CD1c-positive myeloid dendritic cell (primary cell): ENCODE data around the gene PPM1B.
"Not testable (repeated sequence)": the region's sequence is repeated elsewhere in the genome, so short reads cannot be mapped to it uniquely, and the experiment has no call there.

Experiments
- DNase-seq: peaks from one replicate; pipeline ENCODE4 v3.0.0-alpha.2; 2016; ENCODE audit errors: extremely low spot score

Gene PPM1B

GRCh38 chr2:44168681-44169154 is at the start of gene PPM1B:
Gene PPM1B (plus strand): TSS chr2:44168875. CDS start chr2:44201200, 32,325 bp downstream.
- DNase-seq = no peak

- DNase-seq = peak; percentile 52
Measured at GRCh38 chr2:44119878-44120277, 48.8 kb upstream of the PPM1B start.

DNA sequence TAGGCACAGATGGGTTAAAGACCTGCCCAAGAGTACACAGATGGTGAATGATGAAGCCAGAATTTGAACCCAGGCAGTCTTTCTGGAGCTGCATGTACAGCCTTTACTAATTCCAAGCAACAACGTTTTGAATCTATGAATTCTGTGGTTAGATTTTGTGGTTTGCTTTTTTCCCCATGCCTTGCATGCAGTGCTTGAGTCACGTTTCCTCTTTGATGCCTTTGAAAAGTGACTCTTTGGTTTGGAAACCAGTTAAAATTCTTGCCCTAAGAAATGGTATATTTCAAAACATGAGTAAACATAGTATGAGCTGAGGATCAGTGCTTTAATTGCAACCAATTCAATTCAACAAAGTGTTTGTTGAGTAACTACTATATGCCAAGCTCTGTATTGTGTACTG is 48.2 kb upstream of the PPM1B start:
- DNase-seq = peak; percentile 82

GRCh38 chr2:44121899-44122298 is 46.8 kb upstream of the PPM1B start:
- no peak for DNase-seq

DNA sequence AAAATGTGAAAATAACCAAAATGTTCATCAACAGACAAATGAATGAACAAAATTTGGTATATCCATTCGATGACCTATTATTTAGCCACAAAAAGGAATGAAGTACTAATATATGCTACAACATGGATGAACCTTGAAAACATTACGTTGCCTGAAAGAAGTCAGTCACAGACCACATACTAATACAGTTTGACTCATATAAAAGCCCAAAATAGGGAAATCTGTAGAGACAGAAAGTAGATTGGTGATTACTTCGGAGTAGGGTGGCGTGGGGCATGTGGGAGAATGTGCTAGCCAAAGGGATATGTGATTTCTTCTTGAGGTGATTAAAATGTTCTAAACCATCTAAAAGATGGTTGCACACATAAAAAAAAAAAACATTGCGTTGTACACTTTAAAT is 44.2 kb upstream of the PPM1B start:
- DNase-seq = no peak

DNA sequence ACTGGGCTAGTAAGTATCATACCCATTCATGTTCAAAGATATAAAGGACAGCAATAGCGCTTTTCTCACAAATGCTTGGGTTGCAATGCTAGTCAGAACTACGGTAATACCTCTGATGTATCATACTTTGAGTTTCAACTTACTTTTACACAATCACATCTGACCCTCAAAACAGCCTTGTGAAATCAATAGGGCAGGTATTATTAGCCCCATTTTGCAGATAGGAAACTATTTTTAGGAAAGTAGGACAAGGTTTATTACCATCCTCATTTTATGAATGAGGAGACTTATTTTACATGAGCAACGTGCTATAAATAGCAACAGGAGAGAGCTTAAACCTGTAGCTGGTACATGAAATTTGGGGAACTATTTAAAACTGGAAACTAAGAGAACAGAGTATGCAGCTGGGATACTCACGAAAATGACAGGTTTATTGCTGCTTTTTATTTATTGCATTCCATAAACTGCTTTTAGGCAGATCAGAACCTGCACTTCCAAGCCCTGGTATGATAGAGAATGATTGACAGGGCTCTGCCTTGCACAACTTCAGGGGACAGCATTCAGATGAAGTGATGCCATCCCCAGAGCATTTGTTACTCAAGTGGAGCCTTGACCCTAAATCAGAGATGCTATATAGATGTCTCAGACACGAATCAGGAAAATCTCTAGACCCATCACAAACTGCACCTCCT is 42.4 kb upstream of the PPM1B start:
- DNase-seq = no peak

GRCh38 chr2:44130441-44130840 is 38.2 kb upstream of the PPM1B start:
- DNase-seq = no peak

DNA sequence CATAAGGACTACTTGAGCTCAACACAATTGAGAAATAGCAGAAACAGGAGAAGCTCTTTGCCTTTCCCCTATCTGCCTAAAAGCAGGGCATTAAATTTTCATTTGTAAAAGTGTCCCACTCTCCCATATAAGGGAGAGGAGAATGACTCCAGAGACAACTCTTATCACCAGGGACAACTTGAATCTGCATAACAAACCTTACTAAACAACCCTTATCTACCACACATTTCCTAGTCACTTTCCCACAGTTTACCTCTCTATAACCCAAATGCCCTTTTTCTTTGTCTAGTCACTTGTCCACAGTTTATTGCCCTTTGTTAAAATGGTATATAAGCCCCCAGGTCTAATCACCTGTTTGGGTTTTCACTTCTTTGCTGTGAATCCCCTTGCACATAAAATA is 37.5 kb upstream of the PPM1B start:
- no peak for DNase-seq

GRCh38 chr2:44133602-44134001 is 35.1 kb upstream of the PPM1B start:
- DNase-seq = not testable (repeated sequence)

DNA sequence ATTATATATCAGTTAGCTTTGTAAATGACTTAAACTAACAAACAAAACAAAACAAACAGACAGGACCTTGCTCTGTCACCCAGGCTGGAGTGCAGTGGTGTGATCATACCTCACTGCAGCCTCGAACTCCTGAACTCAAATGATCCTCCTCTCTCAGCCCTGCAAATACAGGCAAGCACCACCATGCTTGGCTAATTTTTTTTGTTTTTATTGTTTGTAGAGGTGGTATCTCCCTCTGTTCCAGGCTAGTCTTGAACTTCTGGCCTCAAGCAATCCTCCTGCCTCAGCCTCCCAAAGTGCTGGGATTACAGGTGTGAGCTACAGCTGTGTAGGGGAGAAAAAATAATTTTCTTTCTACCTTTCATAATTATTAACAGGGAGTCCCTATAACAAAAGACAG is 33.8 kb upstream of the PPM1B start:
- no peak for DNase-seq

GRCh38 chr2:44135296-44135695 is 33.4 kb upstream of the PPM1B start:
- no peak for DNase-seq

- DNase-seq = no peak
Measured at GRCh38 chr2:44135771-44136170, 32.9 kb upstream of the PPM1B start.

- no peak for DNase-seq
Measured at GRCh38 chr2:44136252-44136651, 32.4 kb upstream of the PPM1B start.

- DNase-seq = no peak
Measured at GRCh38 chr2:44137048-44137447, 31.6 kb upstream of the PPM1B start.

GRCh38 chr2:44137872-44138551 is 30.7 kb upstream of the PPM1B start:
- DNase-seq = no peak

- DNase-seq = no peak
Measured at GRCh38 chr2:44139741-44140140, 28.9 kb upstream of the PPM1B start.

GRCh38 chr2:44142306-44142705 is 26.4 kb upstream of the PPM1B start:
- DNase-seq = no peak

- no peak for DNase-seq
Measured at GRCh38 chr2:44143701-44144100, 25.0 kb upstream of the PPM1B start.

GRCh38 chr2:44148999-44149398 is 19.7 kb upstream of the PPM1B start:
- DNase-seq = no peak

GRCh38 chr2:44150473-44150872 is 18.2 kb upstream of the PPM1B start:
- DNase-seq = no peak

DNA sequence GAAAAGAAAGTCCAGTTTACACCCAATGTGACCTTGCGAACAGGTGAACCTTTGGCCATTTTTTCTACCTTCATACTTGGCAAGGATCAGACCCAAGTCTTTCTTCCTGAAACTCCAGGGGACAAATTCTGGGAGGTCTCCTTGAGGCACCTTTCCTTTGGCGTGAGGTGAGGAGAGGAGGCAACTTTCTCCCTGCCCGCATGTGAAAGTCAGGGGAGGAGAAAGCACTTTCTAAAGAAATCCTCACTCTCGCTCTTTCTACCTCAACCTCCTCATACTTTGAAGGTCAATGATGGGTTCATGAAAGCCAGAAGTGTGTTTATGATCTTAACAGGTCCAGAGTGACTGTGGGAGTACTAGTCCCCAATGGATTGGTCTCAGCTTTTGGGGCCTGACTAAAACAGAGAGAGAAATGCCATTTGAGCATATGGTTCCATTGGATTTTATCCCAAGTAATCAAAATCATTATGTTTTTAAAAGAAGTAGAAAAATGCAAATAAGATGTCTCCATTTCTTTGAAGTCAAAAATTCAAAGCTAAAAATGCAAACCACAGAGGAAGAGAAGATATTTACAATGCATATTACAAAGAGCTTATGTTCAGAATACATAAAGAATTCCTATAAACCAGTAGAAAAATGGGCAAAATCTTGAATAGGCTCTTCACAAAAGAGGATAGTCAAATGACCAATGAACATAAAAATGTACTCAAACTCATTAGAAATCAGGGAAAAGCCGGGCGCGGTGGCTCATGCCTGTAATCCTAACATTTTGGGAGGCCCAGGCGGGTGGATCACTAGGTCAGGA is 15.6 kb upstream of the PPM1B start:
- no peak for DNase-seq

DNA sequence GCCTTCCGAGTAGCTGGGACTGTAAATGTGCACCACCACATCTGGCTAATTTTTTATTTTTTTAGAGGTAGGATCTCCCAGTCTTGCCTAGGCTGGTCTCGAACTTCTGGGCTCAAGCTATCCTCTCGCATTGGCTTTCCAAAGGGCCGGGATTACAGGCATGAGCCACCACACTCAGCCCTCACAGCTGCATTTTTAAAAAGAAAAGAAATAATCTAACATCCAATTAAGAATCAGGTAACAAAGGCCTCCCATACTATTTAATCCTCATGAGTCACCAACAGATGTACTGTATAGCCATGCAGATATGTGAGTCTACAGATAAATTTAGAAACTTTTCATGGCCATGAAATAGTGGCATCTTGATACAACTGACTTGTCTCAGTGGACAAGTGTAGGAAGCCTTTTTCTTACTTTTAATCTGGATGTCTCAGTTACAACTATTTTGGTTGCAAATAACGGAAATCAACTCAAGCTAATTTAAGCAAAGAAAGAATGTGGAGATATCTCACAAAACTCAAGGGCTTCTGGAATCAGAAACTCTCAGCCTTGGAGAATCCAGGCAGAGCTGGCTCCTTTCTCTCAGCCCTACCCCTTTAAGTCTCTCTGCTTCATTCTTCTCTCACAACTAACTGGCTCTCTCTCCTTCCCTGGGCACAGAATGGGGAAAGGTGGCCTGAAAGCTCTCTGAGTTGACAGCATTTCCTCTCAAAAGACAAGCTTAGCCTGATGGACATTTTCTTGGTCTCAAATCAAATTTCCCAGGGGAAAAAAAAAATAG is 12.8 kb upstream of the PPM1B start:
- DNase-seq = no peak
